ENCODE results near the gene DNPH1.

The DNPH1 gene

GRCh38 chr6:43258180-43258579 is 28.9 kb upstream of the DNPH1 start:
- TF ChIP-seq GATA3 (IDR thresholded peaks at IDR 0.05; ENCODE audit: low read depth, low read length) (no peak), GATA2 (IDR thresholded peaks at IDR 0.05; ENCODE audit: low read depth, low read length) (no peak)

DNA sequence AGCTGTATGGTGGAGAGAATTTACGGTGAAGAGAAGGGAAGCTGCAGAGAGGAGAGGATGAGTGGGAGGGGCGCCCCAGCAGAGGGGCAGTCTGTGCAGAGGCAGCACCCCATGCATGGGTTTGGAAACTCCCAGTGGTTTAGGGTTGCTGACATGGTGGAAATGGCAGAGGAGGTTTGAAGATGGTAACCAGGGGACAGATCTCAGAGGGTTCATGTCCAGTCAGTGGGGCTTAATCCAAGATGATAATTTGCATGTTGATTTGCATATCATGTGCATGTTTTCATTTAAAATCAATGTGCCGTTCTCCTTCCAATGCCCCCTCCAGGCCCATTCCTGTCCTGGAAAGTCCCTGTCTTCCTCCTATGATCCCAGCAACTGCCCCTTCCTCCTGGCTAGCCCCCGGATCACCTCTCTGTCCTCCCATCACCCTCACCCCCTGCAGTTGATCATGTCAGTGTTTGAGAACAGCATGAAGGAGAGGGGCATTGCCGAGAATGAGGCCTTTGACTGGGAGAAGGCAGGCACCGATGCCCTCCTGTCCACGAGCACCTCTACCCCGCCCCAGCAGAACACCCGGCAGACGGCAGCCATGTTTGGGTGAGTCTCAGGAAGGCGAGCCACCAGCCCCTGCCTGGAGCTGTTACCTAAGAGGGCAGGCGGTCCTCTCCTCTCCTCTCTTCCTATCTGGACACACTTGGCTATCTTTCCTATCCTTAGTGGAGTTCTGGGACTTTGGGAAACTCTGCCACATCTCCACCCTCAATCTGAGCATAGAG is 28.3 kb upstream of the DNPH1 start:
- TF ChIP-seq GATA2 (IDR thresholded peaks at IDR 0.05; ENCODE audit: low read depth, low read length), result no peak
- TF ChIP-seq GATA3 (IDR thresholded peaks at IDR 0.05; ENCODE audit: low read depth, low read length), result no peak

DNA sequence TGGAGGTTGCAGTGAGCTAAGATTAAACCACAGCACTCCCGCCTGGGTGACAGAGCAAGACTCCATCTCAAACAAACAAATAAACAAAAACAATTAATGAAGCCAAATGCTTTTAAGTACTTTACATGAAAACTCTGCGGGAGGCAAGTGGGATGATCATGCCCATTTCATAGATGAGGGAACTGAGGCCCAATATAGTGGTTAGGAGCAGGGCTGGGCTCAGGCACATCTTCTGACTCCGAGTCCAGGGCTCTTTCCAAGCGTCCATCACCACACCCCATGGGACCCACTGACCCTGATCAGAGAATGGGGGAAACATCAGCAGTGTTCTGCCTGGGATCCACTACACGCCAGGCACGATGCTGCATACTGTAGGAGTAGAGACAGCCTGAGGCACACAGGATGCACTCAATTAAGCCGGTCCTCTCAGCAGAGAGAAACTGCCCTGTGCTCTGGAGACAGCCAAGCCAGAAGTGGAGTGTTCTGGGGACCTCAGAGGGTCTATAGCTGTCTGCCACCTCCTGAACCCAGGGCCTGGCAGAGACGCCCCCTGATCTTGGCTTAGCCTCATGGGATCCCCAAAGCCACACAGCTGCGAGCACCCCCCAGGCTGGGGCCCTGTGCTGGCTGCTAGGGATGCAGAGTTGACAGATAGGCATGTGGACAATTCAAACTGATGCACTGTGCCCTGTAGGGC is 27.5 kb upstream of the DNPH1 start:
- TF ChIP-seq GATA2 (IDR thresholded peaks at IDR 0.05; ENCODE audit: low read depth, low read length) (no peak), GATA3 (IDR thresholded peaks at IDR 0.05; ENCODE audit: low read depth, low read length) (no peak)

- no peak for TF ChIP-seq GATA3 (IDR thresholded peaks at IDR 0.05; ENCODE audit: low read depth, low read length)
- no peak for TF ChIP-seq GATA2 (IDR thresholded peaks at IDR 0.05; ENCODE audit: low read depth, low read length)
Observed at GRCh38 chr6:43255408-43256054, 26.2 kb upstream of the DNPH1 start.

DNA sequence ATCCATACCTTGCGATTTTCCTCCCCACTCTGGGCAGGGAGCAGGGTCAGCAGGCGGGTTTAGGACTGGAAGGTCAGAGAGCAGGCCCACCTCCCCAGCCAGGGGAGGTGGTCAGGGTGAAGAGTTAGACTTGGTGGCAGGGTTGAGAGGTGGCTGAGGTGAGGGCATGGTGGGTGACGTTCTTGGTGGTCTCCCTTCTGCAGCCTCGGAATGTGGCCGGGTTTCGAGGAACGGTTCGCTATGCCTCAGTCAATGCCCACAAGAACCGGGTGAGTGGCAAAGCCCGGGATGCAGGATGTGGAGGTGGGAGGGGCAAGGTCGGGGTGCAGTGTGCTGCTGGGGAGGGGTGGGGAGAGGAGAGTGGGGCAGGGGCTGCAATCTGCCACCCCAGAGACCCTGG is 25.6 kb upstream of the DNPH1 start:
- TF ChIP-seq GATA2 (IDR thresholded peaks at IDR 0.05; ENCODE audit: low read depth, low read length) (no peak), GATA3 (IDR thresholded peaks at IDR 0.05; ENCODE audit: low read depth, low read length) (no peak)

DNA sequence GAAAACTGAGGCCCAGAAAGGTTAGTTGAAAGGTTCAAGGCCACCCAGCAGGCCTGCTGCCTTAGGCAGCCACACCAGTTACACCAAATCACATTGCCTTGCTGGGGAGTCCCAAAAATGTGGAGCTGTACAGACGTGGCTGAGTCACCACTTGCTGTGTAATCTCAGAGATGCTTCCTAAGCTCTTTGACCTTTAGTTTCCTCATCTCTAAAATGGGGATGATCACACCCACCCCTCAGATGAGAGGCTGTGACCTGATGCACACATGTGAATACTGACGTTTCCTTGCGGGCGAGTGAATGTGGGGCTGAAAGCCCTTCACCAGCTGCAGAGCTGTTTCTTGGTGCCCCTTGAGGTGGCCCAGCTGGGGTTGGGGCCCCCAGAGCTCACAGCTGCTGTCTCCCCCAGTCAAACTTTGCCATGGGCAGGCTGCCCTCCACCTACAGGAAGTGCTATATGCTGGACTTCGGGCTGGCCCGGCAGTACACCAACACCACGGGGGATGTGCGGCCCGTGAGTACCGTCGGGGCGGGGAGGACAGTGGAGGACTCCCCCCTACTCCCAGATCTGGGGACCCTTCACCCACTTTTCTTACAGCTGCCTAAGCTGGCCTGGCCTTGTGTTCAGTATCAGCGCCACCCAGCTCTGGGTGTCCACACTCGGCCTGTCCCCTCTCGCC is 25.0 kb upstream of the DNPH1 start:
- TF ChIP-seq GATA2 (IDR thresholded peaks at IDR 0.05; ENCODE audit: low read depth, low read length) (no peak), GATA3 (IDR thresholded peaks at IDR 0.05; ENCODE audit: low read depth, low read length) (no peak)

GRCh38 chr6:43253401-43253800 is 24.1 kb upstream of the DNPH1 start:
- TF ChIP-seq GATA2 (IDR thresholded peaks at IDR 0.05; ENCODE audit: low read depth, low read length) (no peak), GATA3 (IDR thresholded peaks at IDR 0.05; ENCODE audit: low read depth, low read length) (no peak)

DNA sequence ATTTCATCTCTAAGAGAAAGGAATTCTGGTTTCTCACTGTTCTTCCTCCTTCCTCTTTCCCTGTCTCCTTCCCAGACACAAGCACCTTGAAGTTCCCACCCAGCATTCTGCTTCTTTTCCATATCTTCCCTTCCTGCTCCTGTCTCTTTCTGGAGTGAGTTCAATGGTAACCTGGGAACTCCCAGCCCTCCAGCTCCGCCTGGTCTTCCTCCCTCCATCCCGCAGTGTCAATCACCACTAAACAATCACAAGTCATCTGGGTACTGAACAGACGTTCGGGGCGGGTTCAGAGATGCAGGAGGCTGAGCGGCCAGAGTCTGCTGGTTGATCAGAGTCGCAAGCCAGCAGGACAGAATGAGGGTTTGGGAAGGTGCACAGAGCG is 21.7 kb upstream of the DNPH1 start:
- TF ChIP-seq GATA2 (IDR thresholded peaks at IDR 0.05; ENCODE audit: low read depth, low read length) (no peak), GATA3 (IDR thresholded peaks at IDR 0.05; ENCODE audit: low read depth, low read length) (no peak)

DNA sequence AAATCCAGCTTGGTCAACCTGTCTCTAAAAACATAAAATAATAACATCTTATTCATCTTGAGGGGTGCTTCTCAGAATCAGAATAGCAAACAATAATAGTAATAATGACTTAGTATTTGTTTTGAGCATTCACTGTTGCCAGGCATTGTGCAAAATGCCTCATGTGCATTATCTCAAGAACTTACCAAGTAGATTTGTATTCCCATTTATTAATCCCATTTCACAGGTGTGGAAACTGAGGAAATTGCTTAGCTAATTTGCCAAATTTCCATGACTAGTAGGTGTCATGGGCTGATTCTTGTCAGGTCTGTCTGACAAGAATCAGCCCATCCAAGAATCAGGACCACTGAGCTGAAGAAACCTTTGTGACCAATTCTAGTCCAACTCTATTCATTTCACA is 19.5 kb upstream of the DNPH1 start:
- TF ChIP-seq GATA2 (IDR thresholded peaks at IDR 0.05; ENCODE audit: low read depth, low read length), result no peak
- no peak for TF ChIP-seq GATA3 (IDR thresholded peaks at IDR 0.05; ENCODE audit: low read depth, low read length)

GRCh38 chr6:43248101-43248500 is 18.8 kb upstream of the DNPH1 start:
- TF ChIP-seq GATA2 (IDR thresholded peaks at IDR 0.05; ENCODE audit: low read depth, low read length), result no peak

GRCh38 chr6:43247114-43247999 is 18.1 kb upstream of the DNPH1 start:
- TF ChIP-seq GATA3 (IDR thresholded peaks at IDR 0.05; ENCODE audit: low read depth, low read length), result no peak
- no peak for TF ChIP-seq GATA2 (IDR thresholded peaks at IDR 0.05; ENCODE audit: low read depth, low read length)

- no peak for TF ChIP-seq GATA2 (IDR thresholded peaks at IDR 0.05; ENCODE audit: low read depth, low read length)
- no peak for TF ChIP-seq GATA3 (IDR thresholded peaks at IDR 0.05; ENCODE audit: low read depth, low read length)
Observed at GRCh38 chr6:43246301-43247113, 17.2 kb upstream of the DNPH1 start.
